Mesendoderm (in vitro differentiated cells): ENCODE results near the gene STK10.

Source experiments
- DNase-seq: peaks from one replicate; pipeline ENCODE4 v3.0.0; 2013
- H2AK5ac ChIP-seq: 2 replicates; pipeline ENCODE4 v1.6.1; 2013; ENCODE audit warnings: low read length, inconsistent platforms
- H2BK120ac ChIP-seq: 2 replicates; pipeline ENCODE4 v1.6.1; 2013; ENCODE audit warnings: low read depth, mild to moderate bottlenecking, low read length, moderate library complexity, mixed read lengths
- H2BK15ac ChIP-seq: replicated peaks from 2 replicates; pipeline ENCODE4 v1.6.1; 2013; ENCODE audit warnings: low read depth, mild to moderate bottlenecking, moderate library complexity
- H2BK5ac ChIP-seq: 2 replicates; pipeline ENCODE4 v1.6.1; 2013; ENCODE audit warnings: low read length, inconsistent platforms
- H3K18ac ChIP-seq: 2 replicates; pipeline ENCODE4 v1.6.1; 2013; ENCODE audit warnings: mild to moderate bottlenecking, low read length, mixed read lengths
- H3K23ac ChIP-seq: one replicate; pipeline ENCODE4 v1.6.1; 2013; ENCODE audit warnings: low read length
- H3K27ac ChIP-seq: 2 replicates; pipeline ENCODE4 v1.5.1; 2013; ENCODE audit warnings: low read depth, mild to moderate bottlenecking, inconsistent platforms, low read length, moderate library complexity
- H3K27me3 ChIP-seq: 2 replicates; pipeline ENCODE4 v1.6.1; 2013; ENCODE audit warnings: low read length, control low read depth, mild to moderate bottlenecking, inconsistent platforms; ENCODE audit not compliant: insufficient read depth, poor library complexity
- H3K36me3 ChIP-seq: 2 replicates; pipeline ENCODE4 v1.6.1; 2013; ENCODE audit warnings: low read length, inconsistent platforms; ENCODE audit not compliant: control insufficient read depth, insufficient read depth
- H3K4ac ChIP-seq: one replicate; pipeline ENCODE4 v1.6.1; 2013; ENCODE audit warnings: low read depth, mild to moderate bottlenecking, low read length, moderate library complexity
- H3K4me1 ChIP-seq: 2 replicates; pipeline ENCODE4 v1.6.1; 2013; ENCODE audit warnings: low read depth, low read length, inconsistent platforms; ENCODE audit not compliant: control insufficient read depth
- H3K4me2 ChIP-seq: 2 replicates; pipeline ENCODE4 v1.6.1; 2013; ENCODE audit warnings: low read length
- H3K4me3 ChIP-seq: 2 replicates; pipeline ENCODE4 v1.5.1; 2013; ENCODE audit warnings: mild to moderate bottlenecking, low read length
- H3K56ac ChIP-seq: one replicate; pipeline ENCODE4 v1.6.1; 2013; ENCODE audit warnings: low read length
- H3K79me1 ChIP-seq: 2 replicates; pipeline ENCODE4 v1.6.1; 2013; ENCODE audit warnings: low read length, inconsistent platforms
- H3K79me2 ChIP-seq: 2 replicates; pipeline ENCODE4 v1.6.1; 2013; ENCODE audit warnings: mild to moderate bottlenecking, low read length; ENCODE audit not compliant: control insufficient read depth, insufficient read depth
- H3K9ac ChIP-seq: 2 replicates; pipeline ENCODE4 v1.6.1; 2013; ENCODE audit warnings: low read length, inconsistent platforms
- H4K5ac ChIP-seq: one replicate; pipeline ENCODE4 v1.6.1; 2013; ENCODE audit warnings: low read length
- H4K8ac ChIP-seq: one replicate; pipeline ENCODE4 v1.6.1; 2013; ENCODE audit warnings: low read depth, mild to moderate bottlenecking, control low read depth, low read length, moderate library complexity
- WGBS: extraction: QIAGEN DNeasy Blood & Tissue Kit; methylation state at CpG from one replicate; pipeline ENCODE4 v1.1.7; 2013; ENCODE audit warnings: low lambda C conversion rate, missing lambda C conversion rate; ENCODE audit not compliant: insufficient coverage; ENCODE audit errors: extremely low coverage; 5-methylcytosine and 5-hydroxymethylcytosine counted together

STK10 gene

DNA sequence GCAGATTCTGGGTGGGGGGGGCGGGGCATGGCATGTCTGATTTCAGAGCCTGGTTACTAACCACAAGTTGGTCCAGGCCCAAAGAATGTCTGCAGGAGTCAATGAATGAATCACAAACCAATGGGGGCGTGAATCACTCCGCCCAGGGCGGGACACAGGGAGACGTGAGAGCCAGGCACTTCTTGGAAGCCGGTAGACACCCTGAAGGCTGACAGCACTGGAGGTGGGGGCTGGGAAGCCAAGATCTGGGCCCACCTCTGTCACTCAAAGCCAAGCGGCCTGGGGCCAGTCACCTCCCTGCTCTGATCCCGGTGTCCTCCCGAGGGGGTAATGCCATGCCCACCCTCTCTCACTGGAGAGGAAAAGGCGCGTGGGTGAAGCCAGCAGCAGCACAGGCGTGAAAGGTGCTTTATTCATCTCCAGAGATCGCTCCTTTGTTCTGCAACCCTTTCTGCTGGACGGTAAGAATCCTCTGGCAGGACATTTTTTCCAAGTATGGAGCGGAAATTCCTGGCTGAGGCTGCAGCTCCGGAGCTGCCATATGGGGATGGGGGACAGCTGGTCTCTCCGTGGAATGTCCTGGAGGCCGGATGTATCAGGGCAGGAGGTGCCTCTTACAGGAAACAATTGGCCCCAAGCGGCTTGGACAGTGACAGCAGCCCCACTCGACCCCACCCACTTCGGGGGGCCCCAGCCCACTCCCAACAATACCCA, 85.0 kb downstream of the STK10 start:
- Histone ChIP-seq H3K27ac (peak overlapping the region; percentile 32), H3K23ac (no peak overlapping the region), H3K79me1 (no peaks in the 10 kb centered on the region), H3K4ac (no peak overlapping the region), H3K4me2 (no peak overlapping the region), H2BK5ac (no peak overlapping the region), H3K56ac (no peak overlapping the region), H3K9ac (no peak overlapping the region), H3K36me3 (no peaks in the 10 kb centered on the region), H3K18ac (no peak overlapping the region), H2BK15ac (no peak overlapping the region), H3K4me3 (no peak overlapping the region), H3K27me3 (no peaks in the 10 kb centered on the region), H2AK5ac (no peak overlapping the region), H4K8ac (no peak overlapping the region), H3K4me1 (no peaks in the 10 kb centered on the region), H4K5ac (no peak overlapping the region), H2BK120ac (no peak overlapping the region), H3K79me2 (no peaks in the 10 kb centered on the region)
- no CpG with 5 or more reads among the region's 21 CpGs for WGBS
- peak; percentile 78 for DNase-seq

DNA sequence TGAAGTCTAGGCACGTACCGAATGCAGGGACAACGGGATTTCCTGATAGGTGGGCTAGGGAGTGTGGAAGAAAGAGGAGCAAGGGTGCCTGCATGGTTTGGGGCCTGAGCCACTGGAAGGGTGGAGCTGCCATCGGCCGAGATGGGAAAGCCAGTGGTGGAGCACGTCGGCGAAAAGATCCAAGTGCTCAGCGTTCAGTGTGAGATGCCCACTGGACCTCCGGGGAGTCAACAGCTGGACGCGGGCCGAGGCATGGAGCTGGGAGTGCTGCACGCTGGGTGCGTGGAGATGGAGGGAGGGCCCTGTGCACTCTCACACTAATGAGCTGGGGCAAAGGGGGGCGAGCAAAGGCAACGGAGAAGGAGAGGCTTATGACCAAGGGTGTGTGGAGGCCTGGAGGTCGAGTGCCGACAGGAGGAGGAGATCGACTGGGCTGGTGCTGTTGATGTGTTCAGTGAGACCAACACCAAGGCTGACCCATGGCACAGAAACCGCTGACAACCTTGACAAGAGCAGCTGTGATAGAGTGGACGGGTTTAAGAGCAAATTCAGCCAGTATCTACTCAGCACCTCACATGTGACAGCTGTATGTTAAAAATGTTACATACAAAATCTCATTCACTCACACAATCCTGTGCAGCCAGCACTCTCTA, 85.7 kb downstream of the STK10 start:
- H3K27ac ChIP-seq, result no peak overlapping the region

DNA sequence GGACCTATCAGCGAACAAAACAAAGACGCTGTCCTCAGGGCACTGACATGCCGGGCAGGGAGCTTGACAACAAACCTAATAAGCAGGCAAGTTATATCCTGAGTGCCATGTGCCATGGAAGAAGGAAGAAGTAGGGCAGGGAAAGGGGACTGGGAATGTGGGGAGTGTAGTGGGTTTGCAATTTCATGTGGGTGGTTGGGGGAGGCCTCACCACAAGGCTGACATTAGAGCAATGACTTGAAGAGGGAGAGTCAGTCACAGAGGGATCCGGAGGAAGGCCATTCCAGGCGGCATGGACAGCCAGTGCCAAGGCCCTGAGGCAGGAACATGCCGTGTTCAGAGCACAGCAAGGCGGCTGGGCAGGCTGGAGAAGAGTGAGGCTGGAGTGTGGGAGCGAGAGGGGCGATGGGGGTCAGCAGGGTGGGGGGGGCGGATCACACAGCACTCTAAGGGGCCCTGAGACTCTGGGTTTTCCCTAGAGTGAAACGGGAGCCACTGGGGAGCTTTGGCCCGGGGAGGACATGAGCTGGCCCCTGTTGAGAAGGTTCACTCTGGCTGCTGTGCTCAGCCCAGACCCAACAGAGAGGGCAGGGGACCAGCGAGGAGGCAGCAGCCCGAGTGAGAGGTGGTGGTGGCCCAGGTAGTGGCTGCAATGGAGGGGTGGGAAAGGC, 86.3 kb downstream of the STK10 start:
- no peak overlapping the region for H3K18ac ChIP-seq
- whole genome bisulfite sequencing, result no CpG with 5 or more reads among the region's 14 CpGs
- H3K27ac ChIP-seq, result no peak overlapping the region
- no peaks in the 10 kb centered on the region for H3K27me3 ChIP-seq
- no peak overlapping the region for H2BK5ac ChIP-seq
- H4K8ac ChIP-seq, result no peak overlapping the region
- no peak overlapping the region for H2BK15ac ChIP-seq
- H3K56ac ChIP-seq, result no peak overlapping the region
- H3K79me2 ChIP-seq, result no peaks in the 10 kb centered on the region
- H3K4me1 ChIP-seq, result no peaks in the 10 kb centered on the region
- H2BK120ac ChIP-seq, result no peak overlapping the region
- no peak for DNase-seq
- no peaks in the 10 kb centered on the region for H3K79me1 ChIP-seq
- H3K23ac ChIP-seq, result no peak overlapping the region
- no peak overlapping the region for H3K4me3 ChIP-seq
- H3K4ac ChIP-seq, result no peak overlapping the region
- H2AK5ac ChIP-seq, result no peak overlapping the region
- no peak overlapping the region for H4K5ac ChIP-seq
- no peak overlapping the region for H3K4me2 ChIP-seq
- H3K9ac ChIP-seq, result no peak overlapping the region
- no peaks in the 10 kb centered on the region for H3K36me3 ChIP-seq

More for the DNA sequence above, 85.7 kb downstream of the STK10 start:
- Histone ChIP-seq H3K4ac (no peak overlapping the region), H3K36me3 (no peaks in the 10 kb centered on the region), H2BK15ac (no peak overlapping the region), H3K79me1 (no peaks in the 10 kb centered on the region), H3K56ac (no peak overlapping the region), H2AK5ac (no peak overlapping the region), H3K23ac (no peak overlapping the region), H3K18ac (no peak overlapping the region), H4K5ac (no peak overlapping the region), H2BK120ac (no peak overlapping the region), H3K4me2 (no peak overlapping the region), H3K4me1 (no peaks in the 10 kb centered on the region), H3K9ac (no peak overlapping the region), H2BK5ac (no peak overlapping the region), H3K27me3 (no peaks in the 10 kb centered on the region), H3K79me2 (no peaks in the 10 kb centered on the region), H4K8ac (no peak overlapping the region), H3K4me3 (no peak overlapping the region)
- no CpG with 5 or more reads among the region's 22 CpGs for WGBS
- DNase-seq, result no peak

DNA sequence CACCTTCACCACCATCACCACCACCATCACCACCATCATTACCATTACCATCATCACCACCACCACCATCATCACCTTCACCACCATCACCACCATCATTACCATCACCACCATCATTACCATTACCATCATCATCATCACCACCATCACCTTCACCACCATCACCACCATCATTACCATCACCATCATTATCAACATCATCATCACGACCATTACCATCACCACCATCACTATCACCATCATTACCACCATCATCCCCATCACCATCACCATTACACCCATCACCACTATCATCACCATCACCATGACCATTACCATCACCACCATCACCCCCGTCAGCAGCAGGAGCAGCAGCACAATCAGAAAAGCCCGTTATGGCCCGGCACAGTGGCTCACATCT, 89.1 kb downstream of the STK10 start:
- Histone ChIP-seq H3K56ac (no peak overlapping the region), H4K8ac (no peak overlapping the region), H3K4ac (no peak overlapping the region), H2BK15ac (no peak overlapping the region), H3K79me1 (no peaks in the 10 kb centered on the region), H3K4me2 (no peak overlapping the region), H3K23ac (no peak overlapping the region), H2AK5ac (no peak overlapping the region), H3K4me1 (no peaks in the 10 kb centered on the region), H2BK5ac (no peak overlapping the region), H3K36me3 (no peaks in the 10 kb centered on the region), H2BK120ac (no peak overlapping the region), H3K27ac (no peak overlapping the region), H3K4me3 (no peak overlapping the region), H4K5ac (no peak overlapping the region), H3K79me2 (no peaks in the 10 kb centered on the region), H3K18ac (no peak overlapping the region), H3K27me3 (no peaks in the 10 kb centered on the region), H3K9ac (no peak overlapping the region)
- no peak for DNase-seq
- 67% methylated on average over 1 of the region's 4 CpGs for WGBS

DNA sequence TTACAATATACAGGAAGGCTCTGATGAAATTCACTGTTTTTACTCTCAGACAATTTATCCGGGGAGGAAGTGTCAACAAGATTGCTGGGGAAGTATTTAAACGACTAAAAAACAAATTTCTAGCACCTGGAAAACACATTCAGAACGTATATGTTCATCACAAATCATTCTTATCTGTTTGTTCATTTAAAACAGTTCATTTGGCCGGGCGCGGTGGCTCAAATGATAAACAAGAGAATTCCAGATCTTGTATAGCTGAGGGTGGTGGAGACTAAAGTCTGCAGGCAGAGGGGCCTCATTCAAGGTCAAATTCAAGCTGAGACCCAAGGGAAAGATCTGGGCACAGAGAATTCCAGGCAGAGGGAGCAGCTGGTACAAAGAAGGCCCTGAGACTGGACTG, 90.0 kb downstream of the STK10 start:
- no peak overlapping the region for H4K5ac ChIP-seq
- no peak overlapping the region for H3K9ac ChIP-seq
- H3K27me3 ChIP-seq, result no peaks in the 10 kb centered on the region
- H3K4me3 ChIP-seq, result no peak overlapping the region
- H3K4me2 ChIP-seq, result no peak overlapping the region
- no peak for DNase-seq
- no peak overlapping the region for H2BK5ac ChIP-seq
- no peak overlapping the region for H2AK5ac ChIP-seq
- H2BK15ac ChIP-seq, result no peak overlapping the region
- H3K4ac ChIP-seq, result no peak overlapping the region
- no peaks in the 10 kb centered on the region for H3K4me1 ChIP-seq
- no peak overlapping the region for H3K56ac ChIP-seq
- H3K27ac ChIP-seq, result no peak overlapping the region
- WGBS, result no CpG with 5 or more reads among the region's 6 CpGs
- no peak overlapping the region for H3K18ac ChIP-seq
- no peak overlapping the region for H2BK120ac ChIP-seq
- H3K79me1 ChIP-seq, result no peaks in the 10 kb centered on the region
- H3K79me2 ChIP-seq, result no peaks in the 10 kb centered on the region
- no peaks in the 10 kb centered on the region for H3K36me3 ChIP-seq
- no peak overlapping the region for H3K23ac ChIP-seq
- no peak overlapping the region for H4K8ac ChIP-seq
